GM08714 (cell line): ENCODE results near the gene CA7.

Source experiments
- H3K4me3 ChIP-seq: fragments of 200-500 bp; sonication (Bioruptor generic); 2 replicates; pipeline ENCODE4 v1.5.1; 2014; ENCODE audit warnings: mild to moderate bottlenecking, low read length, inconsistent platforms
- ZNF274 ChIP-seq: IDR thresholded peaks from 2 replicates; pipeline ENCODE4 v1.6.1; 2012; ENCODE audit warnings: mild to moderate bottlenecking, low read depth, low read length

The CA7 gene

DNA sequence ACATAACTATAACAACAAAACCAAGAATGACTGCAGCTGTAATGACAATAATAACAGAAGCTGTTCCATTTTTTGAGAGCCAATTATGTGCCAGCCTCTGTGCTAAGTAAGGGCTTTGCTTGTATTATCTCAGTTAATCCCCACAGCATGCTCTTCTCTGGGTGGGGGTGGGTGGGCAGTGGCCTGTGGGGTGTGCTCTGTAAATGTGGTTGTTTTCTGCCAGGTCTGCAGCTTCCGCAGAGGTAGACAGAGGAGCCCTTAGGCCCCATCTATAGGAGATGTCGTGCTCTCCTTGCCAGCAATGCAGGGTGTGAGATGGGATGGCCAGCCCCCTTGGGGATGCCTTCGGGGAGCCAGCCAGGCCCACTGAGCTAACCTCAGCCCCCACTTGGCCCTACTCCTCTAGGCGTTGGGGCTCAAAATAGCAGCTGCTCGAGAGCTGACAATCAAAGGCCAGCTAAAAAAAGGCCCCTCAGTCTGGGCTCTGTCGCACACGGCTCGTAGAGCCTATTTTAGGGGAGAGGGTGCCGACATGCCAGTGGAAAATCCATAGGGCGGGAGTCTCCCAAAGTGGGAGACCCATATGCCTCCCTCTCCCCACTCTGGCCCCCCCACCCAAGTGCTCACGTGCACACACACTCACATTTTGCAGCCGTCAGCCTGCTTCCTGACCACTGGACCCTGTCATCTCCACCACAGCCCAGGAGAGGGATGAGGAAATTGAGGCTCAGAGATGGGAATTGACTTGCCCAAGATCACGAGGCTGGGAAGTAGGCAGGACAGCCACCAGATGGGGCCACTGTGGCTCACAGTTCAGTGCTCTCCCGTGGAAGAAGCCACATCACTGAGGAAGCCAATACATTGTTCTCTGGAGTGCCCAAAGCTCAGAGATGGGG, 58.7 kb downstream of the CA7 start:
- H3K4me3 ChIP-seq, result no peak overlapping the region
- TF ChIP-seq ZNF274, result no peak
